ENCODE measurements around the gene SGIP1. TPM values are rescaled to one million over a fixed set of nuclear protein-coding genes. Genes with fewer than 3 reads are reported as not detected.

The SGIP1 gene
- total RNA-seq, 1 donor from 2014 or later = not detected

DNA sequence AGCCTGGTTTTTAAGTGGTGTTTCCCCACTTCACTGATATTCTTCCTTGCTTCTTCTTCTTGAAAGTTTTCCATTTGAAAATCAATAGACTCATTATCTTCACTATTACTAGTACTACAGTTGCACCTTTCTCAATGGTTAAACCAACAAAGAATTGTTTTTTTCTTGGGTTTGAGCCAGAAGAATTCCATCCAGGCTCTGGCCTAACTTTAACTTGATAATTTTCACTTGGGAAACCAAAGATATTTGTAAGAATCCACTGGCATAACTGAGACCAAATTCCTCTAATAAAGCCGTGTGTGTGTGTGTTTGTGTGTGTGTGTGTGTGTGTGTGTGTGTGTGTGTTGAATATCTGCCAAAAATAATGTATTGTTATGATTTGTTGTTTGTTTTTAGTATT lies 103.2 kb downstream of the SGIP1 start:
- Mint-ChIP-seq H3K4me3 (no peak overlapping the region), H3K9me3 (no peaks in the 10 kb centered on the region), H3K27me3 (peaks cover 3% of the 10 kb centered on the region), H3K36me3 (ENCODE audit: low read depth) (no peaks in the 10 kb centered on the region), H3K4me1 (no peaks in the 10 kb centered on the region), H3K27ac (no peak overlapping the region)
- no peak for TF ChIP-seq CTCF (IDR thresholded peaks at IDR 0.05)
- intact Hi-C loops (cut with micrococcal nuclease) = no loop called here
- ATAC-seq (ENCODE audit: low read depth) (no peak), DNase-seq (no peak)
- POLR2A ChIA-PET = no interaction called here
- CTCF ChIA-PET = no interaction called here

- ChIA-PET POLR2A (no interaction called here), CTCF (no interaction called here)
- TF ChIP-seq CTCF (IDR thresholded peaks at IDR 0.05) = no peak
- H3K4me1 Mint-ChIP-seq = no peaks in the 10 kb centered on the region
- no peak for ATAC-seq (ENCODE audit: low read depth)
- no peak for DNase-seq
- H3K27me3 Mint-ChIP-seq = peaks cover 5% of the 10 kb centered on the region
- no peak overlapping the region for H3K4me3 Mint-ChIP-seq
- no peaks in the 10 kb centered on the region for H3K36me3 Mint-ChIP-seq (ENCODE audit: low read depth)
- H3K27ac Mint-ChIP-seq = no peak overlapping the region
- no peaks in the 10 kb centered on the region for H3K9me3 Mint-ChIP-seq
- intact Hi-C loops (cut with micrococcal nuclease) = no loop called here
Measured at GRCh38 chr1:66641891-66642473, 108.0 kb downstream of the SGIP1 start.

- Mint-ChIP-seq H3K27me3 (peaks cover 5% of the 10 kb centered on the region), H3K4me3 (no peak overlapping the region), H3K4me1 (peaks cover under 1% of the 10 kb centered on the region), H3K27ac (no peak overlapping the region), H3K36me3 (ENCODE audit: low read depth) (no peaks in the 10 kb centered on the region), H3K9me3 (no peaks in the 10 kb centered on the region)
- no peak for TF ChIP-seq CTCF (IDR thresholded peaks at IDR 0.05)
- DNase-seq = no peak
- intact Hi-C loops (cut with micrococcal nuclease) = no loop called here
- ChIA-PET POLR2A (no interaction called here), CTCF (no interaction called here)
- no peak for ATAC-seq (ENCODE audit: low read depth)
Measured at GRCh38 chr1:66642992-66643391, 109.0 kb downstream of the SGIP1 start.

DNA sequence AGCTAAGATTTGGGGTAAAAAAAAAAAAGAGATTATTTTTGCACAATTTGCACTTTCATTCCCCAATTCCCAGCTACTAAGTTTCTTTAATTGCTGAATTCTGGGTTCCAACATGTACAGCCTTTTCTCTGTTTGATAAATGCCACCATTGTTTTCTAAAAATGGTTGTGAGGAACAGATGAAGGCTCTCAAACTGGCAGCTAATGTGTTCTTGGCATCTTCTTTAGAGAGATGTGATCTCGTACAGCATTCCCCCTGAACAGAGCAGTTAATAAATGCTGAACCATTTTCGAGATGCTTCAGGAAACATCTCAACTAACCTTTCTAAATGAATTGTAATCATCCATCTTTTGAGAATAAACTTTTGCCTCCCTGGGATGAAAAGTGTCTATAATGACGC lies 110.4 kb downstream of the SGIP1 start:
- no peaks in the 10 kb centered on the region for H3K9me3 Mint-ChIP-seq
- no peak overlapping the region for H3K4me3 Mint-ChIP-seq
- no peaks in the 10 kb centered on the region for H3K36me3 Mint-ChIP-seq (ENCODE audit: low read depth)
- peaks cover 10% of the 10 kb centered on the region for H3K4me1 Mint-ChIP-seq
- no peak for DNase-seq
- no peak overlapping the region for H3K27ac Mint-ChIP-seq
- ChIA-PET POLR2A (no interaction called here), CTCF (no interaction called here)
- peaks cover 5% of the 10 kb centered on the region for H3K27me3 Mint-ChIP-seq
- ATAC-seq (ENCODE audit: low read depth) = no peak
- intact Hi-C loops (cut with micrococcal nuclease) = no loop called here
- TF ChIP-seq CTCF (IDR thresholded peaks at IDR 0.05) = no peak

DNA sequence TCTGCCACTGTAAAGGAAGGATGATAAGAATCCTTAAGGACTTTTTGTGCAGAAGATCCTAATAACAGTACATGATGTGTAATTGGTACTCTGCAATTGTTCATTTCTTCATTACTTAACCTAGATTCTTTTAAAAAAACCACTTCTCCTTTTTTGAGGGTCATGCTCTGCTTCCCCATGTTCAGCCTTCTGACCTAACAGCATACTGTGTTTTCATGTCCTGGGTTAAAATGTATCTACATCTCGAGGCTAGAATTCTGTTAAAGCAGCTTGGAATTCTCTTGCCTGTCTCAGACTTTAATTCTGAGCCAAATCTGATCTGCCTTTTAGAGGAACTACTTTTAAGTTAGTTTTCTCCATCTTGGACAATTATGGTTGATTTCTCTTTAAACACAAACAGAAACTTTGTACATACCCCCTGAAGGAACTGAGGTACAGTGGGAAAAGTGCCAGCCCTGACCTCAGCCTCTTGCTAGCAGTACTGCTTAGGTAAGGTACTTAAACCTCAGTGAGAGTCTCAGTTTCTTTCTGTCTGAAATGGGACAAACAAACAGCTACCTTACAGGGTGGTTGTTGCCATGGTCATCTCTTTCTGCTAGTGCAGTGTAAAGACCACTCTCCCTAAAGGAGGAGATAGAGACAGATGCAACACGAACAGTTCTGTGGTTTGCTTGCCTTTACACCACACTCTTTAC lies 115.1 kb downstream of the SGIP1 start:
- POLR2A ChIA-PET = no interaction called here
- CTCF ChIA-PET = no interaction called here

More for the DNA sequence above, 115.1 kb downstream of the SGIP1 start:
- Mint-ChIP-seq H3K27me3 (peaks cover 3% of the 10 kb centered on the region), H3K36me3 (ENCODE audit: low read depth) (no peaks in the 10 kb centered on the region), H3K9me3 (no peaks in the 10 kb centered on the region), H3K4me1 (peaks cover 14% of the 10 kb centered on the region), H3K4me3 (peak overlapping the region; percentile 56), H3K27ac (peak overlapping the region; percentile 27)
- peak; percentile 92 for ATAC-seq (ENCODE audit: low read depth)
- TF ChIP-seq CTCF (IDR thresholded peaks at IDR 0.05) = no peak
- intact Hi-C loops (cut with micrococcal nuclease) = no loop called here
- DNase-seq = no peak
